GM12891 (cell line): ENCODE measurements around the gene DAZAP1.

ENCODE experiments used
- PAX5 ChIP-seq: IDR thresholded peaks from 2 replicates; pipeline ENCODE4 v1.6.1; 2011; ENCODE audit warnings: low read length, moderate library complexity, mild to moderate bottlenecking; ENCODE audit not compliant: insufficient read depth, severe bottlenecking
- POLR2A ChIP-seq: IDR thresholded peaks from 2 replicates; pipeline ENCODE4 v1.6.1; 2011; ENCODE audit warnings: low read depth, low read length, control low read depth
- POLR2AphosphoS5 ChIP-seq: IDR thresholded peaks from 2 replicates; pipeline ENCODE4 v1.6.1; 2011; ENCODE audit warnings: low read depth, low read length, control low read depth
- SPI1 ChIP-seq: IDR thresholded peaks from 2 replicates; pipeline ENCODE4 v1.6.1; 2011; ENCODE audit warnings: low read depth, low read length, control low read depth

- no peak for TF ChIP-seq POLR2A
- TF ChIP-seq POLR2AphosphoS5 = no peak
- no peak for TF ChIP-seq SPI1
- TF ChIP-seq PAX5 = no peak
Measured at GRCh38 chr19:1483131-1483978, 76.0 kb downstream of the DAZAP1 start.
